ENCODE data around the gene EIF1AX.
"Not testable (repeated sequence)": the region's sequence is repeated elsewhere in the genome, so short reads cannot be mapped to it uniquely, and the experiment has no call there.

The EIF1AX gene

DNA sequence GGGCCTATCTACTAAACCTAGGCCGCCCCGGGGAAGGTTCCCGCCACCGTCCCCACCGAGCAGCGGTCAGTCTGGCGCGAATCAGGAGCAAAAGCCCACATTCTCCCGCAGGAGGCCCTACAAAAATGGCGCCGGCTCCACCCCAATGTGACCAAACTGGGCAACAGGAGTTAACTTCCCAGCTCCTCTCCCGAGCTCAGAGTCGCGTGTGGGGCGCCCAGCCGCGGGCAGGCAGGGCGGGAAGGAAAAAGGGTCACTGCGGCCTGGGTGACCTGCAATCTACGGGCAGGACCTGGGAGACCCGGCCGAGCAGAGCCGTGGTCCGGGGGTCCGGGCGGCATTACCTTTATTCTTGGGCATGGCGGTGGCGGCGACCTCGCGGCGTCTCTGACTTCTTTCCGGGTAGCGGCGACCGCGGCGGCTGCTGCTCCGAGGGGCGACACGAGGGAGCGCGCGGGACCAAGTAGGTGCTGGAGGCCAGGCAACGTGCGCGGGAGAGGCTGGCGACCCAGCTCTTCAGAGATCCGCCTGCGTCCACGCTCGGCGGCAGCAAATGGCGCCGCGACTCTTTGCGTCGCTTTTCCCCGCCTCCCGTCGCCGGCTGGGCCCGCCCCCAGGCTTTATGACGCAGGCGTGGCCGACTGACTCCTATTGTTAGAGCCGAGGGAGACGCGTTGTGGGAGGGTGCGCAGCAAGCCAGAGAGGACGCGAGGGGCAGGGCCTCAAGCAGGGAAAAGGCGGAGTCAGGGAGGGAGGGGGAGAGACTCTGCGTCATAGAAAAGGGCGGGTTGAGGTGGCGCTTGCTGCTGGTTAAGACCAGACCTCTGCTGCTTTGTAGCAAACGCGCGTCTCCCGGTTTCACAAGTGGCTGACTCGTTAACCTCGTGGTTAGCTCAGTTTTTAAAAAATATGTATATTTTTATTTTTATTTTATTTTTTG, at the start of gene EIF1AX:
Gene EIF1AX (minus strand): TSS at position 558 of the 940 bp plus-strand sequence. CDS start 198 bp downstream, at position 360.
- peak; percentile 92 to 93 for DNase-seq

DNA sequence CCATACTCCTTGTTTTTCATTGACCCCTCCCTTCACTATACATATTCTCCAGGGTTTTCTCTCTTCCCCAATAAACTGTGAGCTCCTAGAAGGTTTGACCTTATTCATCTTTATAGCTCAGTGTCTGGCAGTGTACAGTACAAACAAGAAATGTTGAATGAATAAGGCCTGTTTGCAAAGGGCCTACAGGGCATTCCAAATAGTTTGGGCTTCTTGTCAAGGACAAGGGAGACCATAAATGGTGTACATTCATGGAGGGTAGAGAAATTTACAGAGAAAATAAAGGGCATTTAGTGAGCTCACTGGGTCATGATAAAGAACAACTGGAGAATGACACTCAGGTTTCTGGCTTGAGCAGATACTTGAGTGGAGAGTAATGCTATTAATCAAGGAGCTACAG, 47.5 kb upstream of the EIF1AX start:
- no peak for DNase-seq

- no peak for DNase-seq
Measured at GRCh38 chrX:20181598-20182329, 40.1 kb upstream of the EIF1AX start.

DNA sequence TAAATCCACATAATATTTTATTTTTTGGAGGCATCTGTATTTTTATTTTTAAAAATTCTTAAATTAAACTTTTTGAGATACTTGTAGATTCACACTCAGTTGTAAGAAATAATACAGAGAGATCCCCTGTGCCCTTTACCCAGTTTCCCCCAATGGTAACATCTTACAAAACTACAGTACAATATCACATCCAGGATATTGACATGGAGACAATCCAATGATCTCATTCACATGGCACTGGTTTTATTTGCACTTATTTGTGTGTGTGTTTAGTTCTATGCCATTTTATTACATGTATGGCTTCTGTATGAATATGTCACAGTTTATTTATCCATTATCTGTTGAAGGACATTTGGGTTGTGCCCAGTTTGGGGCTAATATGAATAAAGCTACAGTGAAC, 35.5 kb upstream of the EIF1AX start:
- DNase-seq, result no peak

DNA sequence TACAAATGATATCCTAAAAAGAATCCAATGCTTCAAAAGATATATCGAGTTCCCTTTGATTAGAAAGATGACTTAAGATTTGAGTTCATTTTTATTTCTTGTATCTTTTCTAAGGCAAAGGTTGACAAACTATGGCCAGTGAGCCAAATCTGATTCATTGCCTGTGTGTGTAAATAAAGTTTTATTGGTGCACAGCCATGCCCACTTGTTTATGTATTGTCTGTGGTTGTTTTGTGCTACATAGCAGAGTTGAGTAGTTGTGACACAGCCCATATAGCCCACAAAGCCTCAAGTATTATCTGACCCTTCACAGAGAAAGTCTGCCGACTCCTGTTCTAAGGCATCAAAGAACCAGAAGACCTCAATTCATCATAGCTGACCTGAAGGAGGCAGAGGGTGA, 32.2 kb upstream of the EIF1AX start:
- no peak for DNase-seq

- no peak for DNase-seq
Measured at GRCh38 chrX:20173313-20173712, 31.7 kb upstream of the EIF1AX start.

GRCh38 chrX:20171887-20172286, 30.2 kb upstream of the EIF1AX start:
- DNase-seq, result no peak

- DNase-seq, result not testable (repeated sequence)
Measured at GRCh38 chrX:20162516-20162915, 20.9 kb upstream of the EIF1AX start.

GRCh38 chrX:20159797-20160385, 18.3 kb upstream of the EIF1AX start:
- no peak for DNase-seq

DNA sequence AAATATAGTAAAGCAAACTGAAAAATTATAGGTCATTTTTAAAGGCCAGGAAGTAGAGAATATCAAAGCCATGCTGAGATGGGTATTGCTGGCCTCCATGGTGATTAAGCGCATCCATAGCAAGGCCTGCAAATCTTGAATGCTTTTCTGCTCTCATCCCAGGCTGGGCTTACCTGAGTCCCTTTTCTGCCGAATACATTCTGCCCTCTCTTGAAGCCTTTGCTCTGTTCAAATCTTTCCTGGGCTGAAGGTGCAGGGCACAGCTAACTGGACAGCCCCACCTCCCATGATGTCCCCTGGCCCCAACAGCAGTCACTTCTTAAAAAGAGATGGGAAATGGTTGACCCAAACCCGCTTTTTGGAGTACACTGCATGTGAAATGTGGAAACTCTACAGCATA, 10.1 kb upstream of the EIF1AX start:
- DNase-seq, result no peak

- no peak for DNase-seq
Measured at GRCh38 chrX:20149326-20149725, 7.7 kb upstream of the EIF1AX start.

DNA sequence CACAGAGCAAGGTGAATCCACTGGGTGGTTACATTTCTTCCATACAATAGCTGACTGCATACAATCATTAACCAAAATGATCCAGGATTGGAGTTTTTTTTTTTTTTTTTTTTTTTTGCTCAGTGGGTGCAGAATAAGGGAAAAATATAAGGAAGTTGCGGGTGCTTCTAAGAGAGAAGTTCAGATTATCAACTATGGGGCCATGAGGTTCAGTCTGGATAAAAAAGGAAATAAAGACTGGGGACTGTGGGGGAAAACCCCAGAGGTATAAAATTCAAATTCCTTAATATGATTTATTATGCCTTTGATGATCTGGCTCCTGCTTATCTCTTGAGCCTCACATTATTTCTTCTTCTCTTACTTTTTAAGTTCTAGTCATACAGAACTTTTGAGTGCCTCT, 5.9 kb upstream of the EIF1AX start:
- DNase-seq, result no peak

- no peak for DNase-seq
Measured at GRCh38 chrX:20144491-20144890, 2.9 kb upstream of the EIF1AX start.

DNA sequence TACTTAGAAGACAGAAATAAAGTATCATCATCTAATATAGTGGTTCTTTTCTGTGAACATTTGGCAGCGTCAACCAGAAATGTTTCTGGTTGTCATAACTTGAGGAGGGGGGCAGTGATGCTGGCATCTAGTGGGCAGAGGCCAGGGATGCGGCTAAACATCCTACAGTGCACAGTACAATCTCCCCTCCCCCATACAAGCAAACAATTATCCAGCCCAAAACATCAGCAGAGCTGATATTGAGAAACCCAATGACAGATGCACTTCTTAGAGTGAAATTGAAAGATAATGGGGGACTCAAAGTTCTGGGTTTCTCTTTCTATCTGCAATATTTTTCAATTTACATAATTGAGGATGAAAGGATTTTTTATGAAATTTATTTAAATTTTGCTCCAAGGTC, 1.9 kb upstream of the EIF1AX start:
- no peak for DNase-seq

- DNase-seq, result no peak
Measured at GRCh38 chrX:20143111-20143510, 1.5 kb upstream of the EIF1AX start.

GRCh38 chrX:20140420-20140819, 1.2 kb downstream of the EIF1AX start:
- DNase-seq, result no peak

GRCh38 chrX:20139966-20140365, 1.7 kb downstream of the EIF1AX start:
- DNase-seq, result no peak

DNA sequence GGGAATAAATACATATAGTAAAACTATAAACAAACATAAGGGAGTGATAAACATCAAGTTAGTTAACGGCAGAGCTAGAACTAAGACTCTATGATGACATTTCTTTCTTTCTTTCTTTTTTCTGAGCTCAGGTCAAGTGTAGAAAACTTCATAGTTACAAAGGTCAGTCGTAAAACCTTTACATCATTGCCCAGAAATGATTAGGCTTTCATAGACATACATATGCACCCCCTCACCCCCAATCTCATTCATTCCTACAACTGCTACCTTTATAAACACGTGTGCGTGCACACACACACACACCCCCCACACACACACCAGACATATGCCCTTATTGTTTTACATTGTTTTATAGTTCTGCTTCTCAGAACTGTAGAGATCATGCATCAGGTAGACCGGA, 5.7 kb downstream of the EIF1AX start:
- DNase-seq, result no peak

DNA sequence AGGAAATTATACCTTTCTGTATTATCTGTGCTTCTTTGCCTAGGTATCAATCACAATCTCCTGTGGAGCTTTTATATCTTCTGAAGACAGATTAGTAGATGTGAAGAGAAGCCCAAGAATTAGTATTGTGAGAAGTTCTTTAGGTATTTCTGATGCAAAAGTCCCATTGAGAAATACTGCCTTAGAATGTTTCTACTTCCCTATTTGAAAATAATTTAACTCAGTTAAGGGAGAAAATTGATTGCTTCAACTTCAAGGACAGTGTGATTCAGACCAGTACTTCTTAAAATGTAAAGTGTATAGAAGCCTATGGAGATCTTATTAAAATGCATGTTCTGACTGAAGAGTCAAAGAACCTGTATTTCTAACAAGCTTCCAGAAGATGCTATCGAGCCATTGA, 9.0 kb downstream of the EIF1AX start:
- no peak for DNase-seq

DNA sequence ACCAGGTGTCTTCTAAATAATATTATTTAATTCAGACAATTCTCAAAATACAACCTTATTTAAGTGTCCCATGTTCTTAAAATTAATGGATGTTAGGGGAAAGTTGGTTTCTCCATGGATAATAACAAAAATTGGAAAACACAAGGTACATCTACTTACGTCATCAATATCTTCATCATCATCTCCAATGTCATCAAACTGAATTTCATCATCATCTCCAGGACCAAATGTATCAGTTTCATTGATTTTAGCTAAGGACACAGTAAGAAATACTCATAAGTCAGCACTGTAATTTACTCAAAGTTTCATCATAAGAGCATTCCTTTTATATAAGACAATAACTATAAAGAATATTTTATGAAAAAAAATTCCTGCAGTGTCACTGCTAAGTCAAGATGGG, 11.3 kb downstream of the EIF1AX start:
- DNase-seq, result no peak

GRCh38 chrX:20129547-20129946, 12.1 kb downstream of the EIF1AX start:
- no peak for DNase-seq

DNA sequence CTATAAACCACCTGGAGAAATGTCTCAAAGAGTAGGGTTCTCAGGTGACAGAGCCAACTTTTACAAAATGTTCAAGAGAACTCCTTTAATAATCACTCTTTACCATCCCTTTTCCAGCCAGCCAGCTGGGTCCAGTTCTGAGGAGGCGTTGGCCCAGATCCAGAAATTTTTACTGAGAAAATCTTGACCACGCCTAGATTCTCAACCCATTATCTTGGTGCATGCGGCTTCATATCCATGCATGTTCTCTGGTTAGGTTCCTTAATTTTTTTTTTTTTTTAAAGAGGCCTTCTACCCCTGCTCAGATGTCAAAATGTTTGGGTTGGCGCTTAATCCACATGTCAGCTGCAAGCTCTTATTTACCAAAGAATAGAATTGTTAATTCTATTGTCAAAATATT, 13.0 kb downstream of the EIF1AX start:
- no peak for DNase-seq

DNA sequence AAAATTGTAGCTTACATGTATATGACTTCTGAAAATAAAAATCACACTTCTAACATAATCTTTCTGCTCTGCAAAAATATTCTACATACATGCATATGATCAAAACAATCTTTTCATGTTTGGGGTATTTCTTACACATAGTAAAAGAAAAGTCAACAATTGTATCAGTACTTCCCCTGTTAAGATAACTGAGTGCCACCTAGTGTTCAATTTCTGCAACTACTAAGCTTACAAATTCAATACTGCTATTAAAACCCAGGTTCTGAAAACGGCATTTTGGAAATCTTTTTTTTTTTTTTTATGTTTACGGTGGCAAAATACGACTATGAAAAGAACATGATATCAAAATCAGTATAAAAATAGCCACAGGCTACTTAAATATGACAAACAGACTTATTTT, 14.2 kb downstream of the EIF1AX start:
- DNase-seq, result not testable (repeated sequence)

DNA sequence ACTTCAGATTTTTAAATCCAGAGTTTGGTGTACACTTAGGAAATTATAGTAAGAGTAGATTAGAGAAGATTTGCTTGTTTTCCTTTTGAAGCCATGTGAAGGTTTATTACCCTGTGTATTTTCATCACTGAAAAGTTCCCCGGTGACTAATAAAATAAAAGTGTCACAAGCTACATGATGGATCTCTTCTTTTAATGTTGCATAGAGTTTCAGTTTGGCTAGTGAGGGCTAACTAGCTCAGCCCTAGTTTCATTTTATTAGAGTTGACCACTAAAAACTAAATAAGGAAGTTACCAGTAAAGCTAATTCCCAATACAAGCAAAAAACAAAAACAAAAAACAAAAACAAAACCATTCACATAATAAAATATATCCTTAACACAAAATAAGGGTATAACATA, 14.8 kb downstream of the EIF1AX start:
- DNase-seq, result not testable (repeated sequence)
